Measurements from ENCODE around the gene BBX. TPM values are rescaled to one million over a fixed set of nuclear protein-coding genes. Genes with fewer than 3 reads are reported as not detected.

The BBX gene
- total and polyA plus RNA-seq, 2 donors from 2014 or later = 8.1 to 85.8 TPM

DNA sequence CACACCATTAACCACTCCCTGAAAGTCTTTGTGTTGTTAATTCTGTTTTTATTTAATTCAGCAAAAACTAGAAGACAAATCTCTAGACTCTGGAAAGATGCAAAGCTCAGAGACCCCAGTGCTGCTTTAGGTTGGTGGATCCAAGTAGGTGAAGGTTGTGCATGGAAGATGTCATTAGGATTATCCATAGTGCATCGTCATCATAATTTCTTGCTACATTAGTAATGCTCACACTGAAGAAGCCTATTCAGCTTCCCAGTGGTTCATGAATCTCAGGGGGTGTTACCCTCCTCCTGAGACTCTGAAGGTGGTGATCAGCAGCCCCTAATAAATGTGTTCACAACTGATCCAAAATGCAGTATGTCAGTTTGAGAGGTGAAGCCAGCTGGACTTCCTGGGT, 295.3 kb downstream of the BBX start:
- FAIRE-seq = no peak
- Histone ChIP-seq H3K9ac (ENCODE audit: low read length in 3 of 3) (no peak overlapping the region), H3K27me3 (ENCODE audit: control insufficient read depth, insufficient read depth, low read length) (no peaks in the 10 kb centered on the region), H3K36me3 (ENCODE audit: control insufficient read depth in 2 of 3, insufficient read depth in 3 of 3, low read length in 3 of 3) (no peaks in the 10 kb centered on the region), H3K4me1 (ENCODE audit: control insufficient read depth in 2 of 3, insufficient read depth in 2 of 3, low read depth in 1 of 3, low read length in 3 of 3) (peaks cover 2 to 7% (median 4%) of the 10 kb centered on the region in 3 donors), H3K27ac (ENCODE audit: low read depth in 2 of 2, low read length in 2 of 2) (no peak overlapping the region), H3K9me3 (ENCODE audit: control insufficient read depth in 2 of 3, insufficient read depth in 1 of 3, low read length in 3 of 3) (no peaks in the 10 kb centered on the region), H3K4me3 (ENCODE audit: low read length in 3 of 3) (no peak overlapping the region)
- TF ChIP-seq, protein P1, sequence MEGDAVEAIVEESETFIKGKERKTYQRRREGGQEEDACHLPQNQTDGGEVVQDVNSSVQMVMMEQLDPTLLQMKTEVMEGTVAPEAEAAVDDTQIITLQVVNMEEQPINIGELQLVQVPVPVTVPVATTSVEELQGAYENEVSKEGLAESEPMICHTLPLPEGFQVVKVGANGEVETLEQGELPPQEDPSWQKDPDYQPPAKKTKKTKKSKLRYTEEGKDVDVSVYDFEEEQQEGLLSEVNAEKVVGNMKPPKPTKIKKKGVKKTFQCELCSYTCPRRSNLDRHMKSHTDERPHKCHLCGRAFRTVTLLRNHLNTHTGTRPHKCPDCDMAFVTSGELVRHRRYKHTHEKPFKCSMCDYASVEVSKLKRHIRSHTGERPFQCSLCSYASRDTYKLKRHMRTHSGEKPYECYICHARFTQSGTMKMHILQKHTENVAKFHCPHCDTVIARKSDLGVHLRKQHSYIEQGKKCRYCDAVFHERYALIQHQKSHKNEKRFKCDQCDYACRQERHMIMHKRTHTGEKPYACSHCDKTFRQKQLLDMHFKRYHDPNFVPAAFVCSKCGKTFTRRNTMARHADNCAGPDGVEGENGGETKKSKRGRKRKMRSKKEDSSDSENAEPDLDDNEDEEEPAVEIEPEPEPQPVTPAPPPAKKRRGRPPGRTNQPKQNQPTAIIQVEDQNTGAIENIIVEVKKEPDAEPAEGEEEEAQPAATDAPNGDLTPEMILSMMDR (IDR thresholded peaks at IDR 0.05; ENCODE audit: borderline replicate concordance, extremely low read depth, insufficient read depth) = no peak
- DNase-seq = no peak
- intact Hi-C loops (cut with DNase I) = no loop called here

GRCh38 chr3:107819656-107820055, 296.9 kb downstream of the BBX start:
- Histone ChIP-seq H3K9me3 (ENCODE audit: control insufficient read depth in 2 of 3, insufficient read depth in 1 of 3, low read length in 3 of 3) (no peaks in the 10 kb centered on the region), H3K27ac (ENCODE audit: low read depth in 2 of 2, low read length in 2 of 2) (no peak overlapping the region), H3K36me3 (ENCODE audit: control insufficient read depth in 2 of 3, insufficient read depth in 3 of 3, low read length in 3 of 3) (no peaks in the 10 kb centered on the region), H3K4me1 (ENCODE audit: control insufficient read depth in 2 of 3, insufficient read depth in 2 of 3, low read depth in 1 of 3, low read length in 3 of 3) (peaks cover 4 to 6% (median 4%) of the 10 kb centered on the region in 3 donors), H3K27me3 (ENCODE audit: control insufficient read depth, insufficient read depth, low read length) (no peaks in the 10 kb centered on the region), H3K4me3 (ENCODE audit: low read length in 3 of 3) (no peak overlapping the region), H3K9ac (ENCODE audit: low read length in 3 of 3) (no peak overlapping the region)
- DNase-seq (no peak), FAIRE-seq (no peak)
- TF ChIP-seq, protein P1 (IDR thresholded peaks at IDR 0.05; ENCODE audit: borderline replicate concordance, extremely low read depth, insufficient read depth) = no peak
- intact Hi-C loops (cut with DNase I) = no loop called here

- peaks cover 2 to 4% (median 2%) of the 10 kb centered on the region in 3 donors for H3K4me1 ChIP-seq (ENCODE audit: control insufficient read depth in 2 of 3, insufficient read depth in 2 of 3, low read depth in 1 of 3, low read length in 3 of 3)
- FAIRE-seq (no peak), DNase-seq (peak in 1 of 5 donors; percentile 26)
- H3K27ac ChIP-seq (ENCODE audit: low read depth in 2 of 2, low read length in 2 of 2) = no peak overlapping the region
- TF ChIP-seq, protein P1 (IDR thresholded peaks at IDR 0.05; ENCODE audit: borderline replicate concordance, extremely low read depth, insufficient read depth) = no peak
- H3K27me3 ChIP-seq (ENCODE audit: control insufficient read depth, insufficient read depth, low read length) = no peaks in the 10 kb centered on the region
- no peak overlapping the region for H3K4me3 ChIP-seq (ENCODE audit: low read length in 3 of 3)
- H3K9ac ChIP-seq (ENCODE audit: low read length in 3 of 3) = no peak overlapping the region
- H3K36me3 ChIP-seq (ENCODE audit: control insufficient read depth in 2 of 3, insufficient read depth in 3 of 3, low read length in 3 of 3) = no peaks in the 10 kb centered on the region
- intact Hi-C loops (cut with DNase I) = no loop called here
- H3K9me3 ChIP-seq (ENCODE audit: control insufficient read depth in 2 of 3, insufficient read depth in 1 of 3, low read length in 3 of 3) = no peaks in the 10 kb centered on the region
Measured at GRCh38 chr3:107822308-107822707, 299.5 kb downstream of the BBX start.

- Histone ChIP-seq H3K9ac (ENCODE audit: low read length in 3 of 3) (no peak overlapping the region), H3K36me3 (ENCODE audit: control insufficient read depth in 2 of 3, insufficient read depth in 3 of 3, low read length in 3 of 3) (no peaks in the 10 kb centered on the region), H3K4me3 (ENCODE audit: low read length in 3 of 3) (no peak overlapping the region), H3K4me1 (ENCODE audit: control insufficient read depth in 2 of 3, insufficient read depth in 2 of 3, low read depth in 1 of 3, low read length in 3 of 3) (peaks cover 0 to 4% (median 2%) of the 10 kb centered on the region in 3 donors), H3K9me3 (ENCODE audit: control insufficient read depth in 2 of 3, insufficient read depth in 1 of 3, low read length in 3 of 3) (no peaks in the 10 kb centered on the region), H3K27me3 (ENCODE audit: control insufficient read depth, insufficient read depth, low read length) (no peaks in the 10 kb centered on the region), H3K27ac (ENCODE audit: low read depth in 2 of 2, low read length in 2 of 2) (no peak overlapping the region)
- no peak for FAIRE-seq
- TF ChIP-seq, protein P1 (IDR thresholded peaks at IDR 0.05; ENCODE audit: borderline replicate concordance, extremely low read depth, insufficient read depth) = no peak
- intact Hi-C loops (cut with DNase I) = no loop called here
- DNase-seq = no peak
Measured at GRCh38 chr3:107824822-107825371, 302.1 kb downstream of the BBX start.

Measured in kidney (tissue), 14 donors.